ENCODE results near the gene CRTC1. TPM values are rescaled to one million over a fixed set of nuclear protein-coding genes. Genes with fewer than 3 reads are reported as not detected.

Gene CRTC1
- total RNA-seq, 4 donors from 2014 or later, result 3.8 to 8.9 (median 6.3) TPM

- no peaks in the 10 kb centered on the region for H3K9me3 ChIP-seq
- WGBS, 2 donors (ENCODE audit: low coverage in 1 of 2), result 100% methylated on average over 5 of the region's 12 CpGs; no CpG with 5 or more reads in 1 of the 2 donors
- peaks cover 0 to 36% (median 12%) of the 10 kb centered on the region in 3 donors for H3K4me1 ChIP-seq
- no peaks in the 10 kb centered on the region for H3K36me3 ChIP-seq
- no peak overlapping the region for H3K27ac ChIP-seq
- no peaks in the 10 kb centered on the region for H3K27me3 ChIP-seq
- TF ChIP-seq POLR2A (IDR thresholded peaks at IDR 0.05), result no peak
- no peak for TF ChIP-seq EP300 (IDR thresholded peaks at IDR 0.05)
- no peak for TF ChIP-seq POLR2AphosphoS5 (IDR thresholded peaks at IDR 0.05)
- TF ChIP-seq CTCF (IDR thresholded peaks at IDR 0.05), result no peak
- no peak overlapping the region for H3K4me3 ChIP-seq
- no peak for ATAC-seq
Measured at GRCh38 chr19:18696023-18696422, 12.5 kb downstream of the CRTC1 start.

GRCh38 chr19:18697680-18698079 is 14.2 kb downstream of the CRTC1 start:
- Histone ChIP-seq H3K4me3 (no peak overlapping the region), H3K36me3 (no peaks in the 10 kb centered on the region), H3K27me3 (no peaks in the 10 kb centered on the region), H3K4me1 (peaks cover 0 to 43% (median 18%) of the 10 kb centered on the region in 3 donors), H3K9me3 (no peaks in the 10 kb centered on the region), H3K27ac (no peak overlapping the region)
- TF ChIP-seq POLR2AphosphoS5 (IDR thresholded peaks at IDR 0.05) (no peak), POLR2A (IDR thresholded peaks at IDR 0.05) (no peak), CTCF (IDR thresholded peaks at IDR 0.05) (no peak)
- WGBS, 2 donors (ENCODE audit: low coverage in 1 of 2), result 60% methylated on average over 1 of the region's 3 CpGs; no CpG with 5 or more reads in 1 of the 2 donors
- no peak for ATAC-seq

DNA sequence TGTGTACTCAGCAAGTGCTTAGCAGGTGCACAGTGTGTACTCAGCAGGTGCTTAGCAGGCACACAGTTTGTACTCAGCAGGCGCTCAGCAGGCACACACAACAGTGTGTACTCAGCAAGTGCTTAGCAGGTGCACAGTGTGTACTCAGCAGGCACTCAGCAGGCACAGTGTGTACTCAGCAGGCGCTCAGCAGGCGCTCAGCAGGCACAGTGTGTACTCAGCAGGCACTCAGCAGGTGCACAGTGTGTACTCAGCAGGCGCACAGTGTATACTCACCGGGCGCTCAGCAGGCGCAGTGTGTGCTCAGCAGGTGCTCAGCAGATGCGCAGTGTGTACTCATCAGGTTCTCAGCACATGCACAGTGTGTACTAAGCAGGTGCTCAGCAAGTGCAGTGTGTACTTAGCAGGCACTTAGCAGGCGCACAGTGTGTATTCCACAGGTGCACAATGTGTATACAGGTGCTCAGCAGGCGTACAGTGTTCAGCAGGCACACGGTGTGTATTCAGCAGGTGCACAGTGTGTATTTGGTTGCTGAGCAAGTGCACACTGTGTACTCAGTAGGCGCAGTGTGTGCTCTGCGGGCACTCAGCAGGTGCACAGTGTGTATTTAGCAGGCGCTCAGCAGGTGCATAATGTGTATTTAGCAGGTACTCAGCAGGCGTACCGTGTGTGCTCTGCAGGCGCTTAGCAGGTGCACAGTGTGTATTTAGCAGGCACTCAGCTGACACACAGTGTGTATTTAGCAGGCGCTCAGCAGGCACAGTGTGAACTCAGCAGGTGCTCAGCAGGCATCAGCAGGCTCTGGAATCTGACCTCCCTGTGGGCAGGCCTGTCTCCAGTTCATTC is 15.1 kb downstream of the CRTC1 start:
- H3K9me3 ChIP-seq, result no peaks in the 10 kb centered on the region
- no peaks in the 10 kb centered on the region for H3K27me3 ChIP-seq
- H3K27ac ChIP-seq, result no peak overlapping the region
- WGBS, 2 donors (ENCODE audit: low coverage in 1 of 2), result 88 to 97% methylated on average over 3 to 5 of the region's 18 CpGs
- TF ChIP-seq POLR2A (IDR thresholded peaks at IDR 0.05) (no peak), EP300 (IDR thresholded peaks at IDR 0.05) (no peak), POLR2AphosphoS5 (IDR thresholded peaks at IDR 0.05) (no peak), CTCF (IDR thresholded peaks at IDR 0.05) (no peak)
- H3K4me3 ChIP-seq, result no peak overlapping the region
- H3K36me3 ChIP-seq, result no peaks in the 10 kb centered on the region
- no peak for ATAC-seq
- peaks cover 0 to 43% (median 18%) of the 10 kb centered on the region in 3 donors for H3K4me1 ChIP-seq

- ATAC-seq, result no peak
Measured at GRCh38 chr19:18699403-18700054, 16.0 kb downstream of the CRTC1 start.

More at GRCh38 chr19:18699403-18700054, 16.0 kb downstream of the CRTC1 start:
- peaks cover 0 to 46% (median 18%) of the 10 kb centered on the region in 3 donors for H3K4me1 ChIP-seq
- TF ChIP-seq POLR2AphosphoS5 (IDR thresholded peaks at IDR 0.05) (no peak), POLR2A (IDR thresholded peaks at IDR 0.05) (no peak), EP300 (IDR thresholded peaks at IDR 0.05) (no peak), CTCF (IDR thresholded peaks at IDR 0.05) (no peak)
- H3K9me3 ChIP-seq, result no peaks in the 10 kb centered on the region
- no peaks in the 10 kb centered on the region for H3K27me3 ChIP-seq
- H3K27ac ChIP-seq, result peak overlapping the region in 3 of 4 donors; percentile 78 to 83 (median 80)
- no peaks in the 10 kb centered on the region for H3K36me3 ChIP-seq
- WGBS, 2 donors (ENCODE audit: low coverage in 1 of 2), result 75 to 92% methylated on average over 4 of the region's 14 CpGs
- no peak overlapping the region for H3K4me3 ChIP-seq

Measured in gastroesophageal sphincter (tissue), 4 donors.